H1 (cell line): ENCODE results near the gene CASKIN2. TPM values are rescaled to one million over a fixed set of nuclear protein-coding genes. Genes with fewer than 3 reads are reported as not detected.

Experiments used
- CTCF ChIA-PET: fragments of 300-600 bp; sonication (Branson Sonifier 250); formaldehyde crosslinking; loops from one replicate; lab custom pipeline; 2021; ENCODE audit not compliant: partially characterized antibody; lab: Charles Lee
- POLR2A ChIA-PET: fragments of 300-600 bp; sonication (Branson Sonifier 250); formaldehyde crosslinking; loops from one replicate; lab custom pipeline; 2021; ENCODE audit warnings: inconsistent platforms; ENCODE audit not compliant: partially characterized antibody; lab: Charles Lee
- DNase-seq, 2 experiments: peaks; one replicate each; pipeline versions ENCODE4 v3.0.0 to v3.0.0-alpha.2; 2010 to 2022; ENCODE audit warnings: low spot score in 2 of 2, low read depth in 1 of 2, mixed read lengths in 1 of 2
- FAIRE-seq: peaks from 2 replicates; lab custom pipeline; 2011; peaks lifted over from hg19 to GRCh38; lab: Jason Lieb, UNC
- H2AFZ ChIP-seq: 2 replicates; pipeline ENCODE4 v1.8.1; 2012; ENCODE audit warnings: low read length, inconsistent platforms
- H2AK5ac ChIP-seq: 2 replicates; pipeline ENCODE4 v1.6.1; 2013; ENCODE audit warnings: low read depth, low read length
- H2BK120ac ChIP-seq: replicated peaks from 2 replicates; pipeline ENCODE3; 2013; ENCODE audit warnings: low read depth, low read length, inconsistent platforms
- H2BK12ac ChIP-seq: 2 replicates; pipeline ENCODE4 v1.6.1; 2013; ENCODE audit warnings: low read depth, low read length
- H2BK15ac ChIP-seq: 2 replicates; pipeline ENCODE4 v1.6.1; 2013; ENCODE audit warnings: low read length
- H2BK20ac ChIP-seq: 2 replicates; pipeline ENCODE4 v1.6.1; 2013; ENCODE audit warnings: low read length
- H2BK5ac ChIP-seq: 2 replicates; pipeline ENCODE4 v1.6.1; 2013; ENCODE audit warnings: low read depth, low read length
- H3K14ac ChIP-seq: 2 replicates; pipeline ENCODE4 v1.6.1; 2013; ENCODE audit warnings: inconsistent platforms; ENCODE audit not compliant: insufficient read length
- H3K18ac ChIP-seq: 2 replicates; pipeline ENCODE4 v1.6.1; 2013; ENCODE audit warnings: low read length; ENCODE audit errors: extremely low read depth
- H3K23ac ChIP-seq: 2 replicates; pipeline ENCODE4 v1.6.1; 2013; ENCODE audit warnings: inconsistent platforms; ENCODE audit not compliant: insufficient read length
- H3K23me2 ChIP-seq: 2 replicates; pipeline ENCODE4 v1.6.1; 2013; ENCODE audit warnings: low read depth, low read length
- H3K27ac ChIP-seq: 2 replicates; pipeline ENCODE4 v1.6.1; 2011; ENCODE audit warnings: low read depth, low read length, inconsistent platforms
- H3K27me3 ChIP-seq, 4 experiments: replicated peaks in 1 of 4; 1 replicate in 1 of 4; 2 replicates in 3 of 4; pipeline versions ENCODE4 v1.6.1 to v1.8.1; 2011 to 2013; ENCODE audit warnings: low read length in 3 of 4, mild to moderate bottlenecking in 3 of 4, inconsistent platforms in 2 of 4, mixed read lengths in 2 of 4, moderate library complexity in 1 of 4; ENCODE audit not compliant: control insufficient read depth in 3 of 4, insufficient read depth in 3 of 4; ENCODE audit errors: extremely low read depth in 1 of 4
- H3K36me3 ChIP-seq, 4 experiments: 2 replicates each; pipeline versions ENCODE4 v1.6.1 to v1.8.1; 2011 to 2013; ENCODE audit warnings: mild to moderate bottlenecking in 4 of 4, low read length in 3 of 4, moderate library complexity in 2 of 4, control low read depth in 1 of 4, inconsistent platforms in 1 of 4; ENCODE audit not compliant: insufficient read depth in 4 of 4, control insufficient read depth in 2 of 4
- H3K4ac ChIP-seq: replicated peaks from 2 replicates; pipeline ENCODE3; 2013; ENCODE audit warnings: low read length, low read depth, mixed read lengths, inconsistent platforms; ENCODE audit not compliant: insufficient read length
- H3K4me1 ChIP-seq, 4 experiments: replicated peaks in 1 of 4; 1 replicate in 1 of 4; 2 replicates in 3 of 4; pipeline versions ENCODE4 v1.6.1 to v1.8.1; 2011 to 2013; ENCODE audit warnings: low read length in 3 of 4, inconsistent platforms in 2 of 4, mixed read lengths in 1 of 4; ENCODE audit not compliant: insufficient read depth in 4 of 4, control insufficient read depth in 3 of 4
- H3K4me2 ChIP-seq, 2 experiments: 2 replicates each; pipeline versions ENCODE4 v1.6.1 to v1.8.1; 2011 to 2013; ENCODE audit warnings: low read depth in 2 of 2, low read length in 2 of 2, control low read depth in 1 of 2, inconsistent platforms in 1 of 2, mild to moderate bottlenecking in 1 of 2; ENCODE audit not compliant: insufficient read depth in 1 of 2
- H3K4me3 ChIP-seq, 4 experiments: fragments of 200-600, 300-600 bp in 1 of 4; sonication (generic), shearing (Covaris generic), sonication (Bioruptor Twin) in 1 of 4; 2 replicates each; pipeline versions ENCODE4 v1.5.1 to v1.8.1; 2011 to 2016; ENCODE audit warnings: low read length in 4 of 4, low read depth in 3 of 4, control low read depth in 2 of 4, inconsistent platforms in 2 of 4, mild to moderate bottlenecking in 2 of 4, mixed read lengths in 1 of 4, moderate library complexity in 1 of 4; ENCODE audit not compliant: insufficient read depth in 2 of 4; ENCODE audit errors: extremely low read depth in 1 of 4
- H3K56ac ChIP-seq: replicated peaks from 2 replicates; pipeline ENCODE3; 2013; ENCODE audit warnings: low read depth, mild to moderate bottlenecking, mixed read lengths, low read length, inconsistent platforms; ENCODE audit not compliant: insufficient read length
- H3K79me1 ChIP-seq: 2 replicates; pipeline ENCODE4 v1.6.1; 2013; ENCODE audit warnings: low read depth, low read length, control low read depth
- H3K79me2 ChIP-seq, 2 experiments: 2 replicates each; pipeline versions ENCODE4 v1.6.1 to v1.8.1; 2012 to 2013; ENCODE audit warnings: low read length in 2 of 2, mild to moderate bottlenecking in 2 of 2, inconsistent platforms in 1 of 2; ENCODE audit not compliant: insufficient read depth in 2 of 2, control insufficient read depth in 1 of 2
- H3K9ac ChIP-seq, 4 experiments: replicated peaks in 1 of 4; 1 replicate in 1 of 4; 2 replicates in 3 of 4; pipeline versions ENCODE4 v1.6.1 to v1.8.1; 2011 to 2013; ENCODE audit warnings: low read depth in 3 of 4, low read length in 3 of 4, control low read depth in 2 of 4, mild to moderate bottlenecking in 2 of 4, moderate library complexity in 2 of 4, inconsistent platforms in 1 of 4; ENCODE audit errors: extremely low read depth in 1 of 4
- H3K9me3 ChIP-seq, 2 experiments: 2 replicates each; pipeline versions ENCODE4 v1.6.1 to v1.8.1; 2012 to 2013; ENCODE audit warnings: mild to moderate bottlenecking in 2 of 2, moderate library complexity in 2 of 2, control low read depth in 1 of 2, inconsistent platforms in 1 of 2, low read depth in 1 of 2, low read length in 1 of 2, mixed read lengths in 1 of 2; ENCODE audit not compliant: insufficient read depth in 2 of 2
- H4K20me1 ChIP-seq, 2 experiments: replicated peaks in 1 of 2; 2 replicates each; pipeline versions ENCODE3 to v1.8.1; 2011 to 2013; ENCODE audit warnings: inconsistent platforms in 2 of 2, low read length in 2 of 2, mild to moderate bottlenecking in 1 of 2; ENCODE audit not compliant: insufficient read depth in 2 of 2, control insufficient read depth in 1 of 2
- H4K5ac ChIP-seq: 2 replicates; pipeline ENCODE4 v1.6.1; 2013; ENCODE audit warnings: low read length, low read depth, mixed read lengths, inconsistent platforms; ENCODE audit not compliant: insufficient read length
- H4K8ac ChIP-seq: 2 replicates; pipeline ENCODE4 v1.8.0; 2013; ENCODE audit warnings: mild to moderate bottlenecking, moderate library complexity, low read length, inconsistent platforms; ENCODE audit not compliant: insufficient read depth; ENCODE audit errors: extremely low read depth
- H4K91ac ChIP-seq: replicated peaks from 2 replicates; pipeline ENCODE3; 2013; ENCODE audit warnings: low read length, mixed read lengths, inconsistent platforms; ENCODE audit not compliant: insufficient read length
- CBX8 ChIP-seq: fragments of 300-800, 300-1000 bp; sonication (generic); IDR thresholded peaks from 2 replicates; pipeline ENCODE4 v1.7.1; 2016; ENCODE audit warnings: low read depth, low read length, borderline replicate concordance
- CEBPB ChIP-seq: IDR thresholded peaks from 2 replicates; pipeline ENCODE4 v1.6.1; 2012; ENCODE audit warnings: low read depth, low read length
- CHD2 ChIP-seq: IDR thresholded peaks from 2 replicates; pipeline ENCODE4 v1.6.1; 2012; ENCODE audit warnings: low read length, improper control_type of control experiment
- FOSL1 ChIP-seq: IDR thresholded peaks from 2 replicates; pipeline ENCODE4 v1.6.1; 2011; ENCODE audit warnings: mild to moderate bottlenecking, low read depth, low read length, moderate library complexity; ENCODE audit not compliant: insufficient read depth
- GABPA ChIP-seq: IDR thresholded peaks from 2 replicates; pipeline ENCODE4 v1.6.1; 2011; ENCODE audit warnings: mild to moderate bottlenecking, low read length, moderate library complexity, borderline replicate concordance; ENCODE audit not compliant: insufficient read depth
- MAX ChIP-seq: IDR thresholded peaks from 2 replicates; pipeline ENCODE4 v1.6.1; 2012; ENCODE audit warnings: inconsistent platforms
- RXRA ChIP-seq: IDR thresholded peaks from 2 replicates; pipeline ENCODE4 v1.6.1; 2011; ENCODE audit warnings: low read depth, mild to moderate bottlenecking, low read length, moderate library complexity; ENCODE audit not compliant: insufficient read depth
- SAP30 ChIP-seq: fragments of 300-600 bp; sonication (generic); IDR thresholded peaks from 2 replicates; pipeline ENCODE4 v1.7.1; 2012; ENCODE audit warnings: low read length, moderate library complexity, mild to moderate bottlenecking, inconsistent platforms; ENCODE audit not compliant: insufficient read depth, insufficient replicate concordance
- SP1 ChIP-seq: IDR thresholded peaks from 2 replicates; pipeline ENCODE4 v1.6.1; 2011; ENCODE audit warnings: low read depth, low read length
- TEAD4 ChIP-seq: IDR thresholded peaks from 2 replicates; pipeline ENCODE4 v1.6.1; 2012; ENCODE audit warnings: low read depth, low read length, inconsistent platforms, mixed read lengths
- WGBS, 2 experiments: shearing (Covaris generic) in 1 of 2; methylation state at CpG; one replicate each; pipeline versions ENCODE4 v1.1.6 to v1.1.7; 2013 to 2015; ENCODE audit warnings: low lambda C conversion rate in 2 of 2, mixed read lengths in 2 of 2, inconsistent platforms in 1 of 2, low coverage in 1 of 2, missing lambda C conversion rate in 1 of 2; ENCODE audit not compliant: insufficient replicate concordance in 2 of 2, insufficient coverage in 1 of 2, insufficient read length in 1 of 2; ENCODE audit errors: extremely low coverage in 1 of 2, missing lambda C conversion rate in 1 of 2; 5-methylcytosine and 5-hydroxymethylcytosine counted together
- polyA plus RNA-seq, 7 experiments: library from polyadenylated mRNA; depleted of rRNA in 3 of 7; stranded (reverse) in 5 of 7; unstranded in 2 of 7; fragments of >200 nt in 5 of 7; fragments of 200-250 nt in 2 of 7; gene quantifications; 1 replicate in 5 of 7; 2 replicates in 1 of 7; 4 replicates in 1 of 7; pipeline versions ENCODE4 v1.2.1 to v1.2.3, GENCODE V29; 2011 to 2013; ENCODE audit warnings: missing spikeins in 2 of 7, mixed read lengths in 2 of 7
- total RNA-seq: library from RNA; stranded (reverse); fragmentation: NEBNext Ultra II Directional; extraction: Animal tissue kit (Norgen Biotek cat#: 25700); gene quantifications from 2 replicates; pipeline ENCODE4 v1.2.1, GENCODE V29; 2021
- TF ChIP-seq, protein P1 (sequence below), 3 experiments: IDR thresholded peaks; 1 replicate in 2 of 3; 2 replicates in 1 of 3; pipeline versions ENCODE4 v1.5.1 to v1.6.1; 2011; ENCODE audit warnings: low read length in 3 of 3, mild to moderate bottlenecking in 3 of 3, inconsistent platforms in 2 of 3, low read depth in 1 of 3, moderate library complexity in 1 of 3; ENCODE audit not compliant: insufficient read depth in 1 of 3; ENCODE audit errors: control extremely low read depth in 1 of 3

Gene CASKIN2
- total and polyA plus RNA-seq, 2 of the 8 experiments (the other 6 are each of a cell fraction or from before 2014, with no cell fraction given), result 6.7 to 32.3 TPM

- no peak overlapping the region for H3K4ac ChIP-seq
- peaks cover 3% of the 10 kb centered on the region for H3K79me1 ChIP-seq
- 97% methylated on average over 4 of the region's 4 CpGs; no CpG with 5 or more reads in 1 of the 2 experiments for WGBS, 2 experiments
- H3K27me3 ChIP-seq, result no peaks in the 10 kb centered on the region
- DNase-seq, result no peak
- no peaks in the 10 kb centered on the region for H3K9me3 ChIP-seq
- no peak overlapping the region for H2BK120ac ChIP-seq
- ChIA-PET CTCF (interaction anchor here (1.5 to 3.9 kb wide), 3 partner anchors 7 to 87 kb away, joined by 3 to 31 read pairs (median 5); no protein-coding TSS in a partner anchor), POLR2A (interaction anchor here (0.6 to 4.5 kb wide), 2 partner anchors 11 to 237 kb away, joined by 3 to 35 read pairs; no protein-coding TSS in a partner anchor)
- H3K4me3 ChIP-seq, result no peak overlapping the region
- H3K18ac ChIP-seq, result no peak overlapping the region
- H3K14ac ChIP-seq, result no peak overlapping the region
- H3K27ac ChIP-seq, result no peak overlapping the region
- no peak overlapping the region for H2BK15ac ChIP-seq
- H2AFZ ChIP-seq, result no peak overlapping the region
- H2AK5ac ChIP-seq, result no peak overlapping the region
- H3K4me1 ChIP-seq, result peaks cover 0 to 11% (median 3%) of the 10 kb centered on the region in 4 experiments; a peak in 4 of 7 replicates
- no peak overlapping the region for H4K91ac ChIP-seq
- peaks cover 0 to 16% of the 10 kb centered on the region in 2 experiments; a peak in 1 of 4 replicates for H3K79me2 ChIP-seq
- H3K36me3 ChIP-seq, result peaks cover 0 to 8% (median 3%) of the 10 kb centered on the region in 4 experiments; a peak in 2 of 8 replicates
- peaks cover 2 to 31% of the 10 kb centered on the region in 2 experiments for H4K20me1 ChIP-seq
- H3K9ac ChIP-seq, result no peak overlapping the region
- H3K23me2 ChIP-seq, result peaks cover 12% of the 10 kb centered on the region
- H2BK5ac ChIP-seq, result no peak overlapping the region
- H4K8ac ChIP-seq, result no peak overlapping the region
- no peak overlapping the region for H2BK12ac ChIP-seq
- no peak for FAIRE-seq
- H3K23ac ChIP-seq, result no peak overlapping the region
- no peak overlapping the region for H4K5ac ChIP-seq
- no peak overlapping the region for H3K56ac ChIP-seq
- no peak overlapping the region for H2BK20ac ChIP-seq
- TF ChIP-seq CEBPB (no peak), TEAD4 (no peak), MAX (no peak), SP1 (no peak), FOSL1 (no peak), CHD2 (no peak), GABPA (no peak), SAP30 (no peak), CBX8 (no peak), RXRA (no peak)
- TF ChIP-seq, protein P1, sequence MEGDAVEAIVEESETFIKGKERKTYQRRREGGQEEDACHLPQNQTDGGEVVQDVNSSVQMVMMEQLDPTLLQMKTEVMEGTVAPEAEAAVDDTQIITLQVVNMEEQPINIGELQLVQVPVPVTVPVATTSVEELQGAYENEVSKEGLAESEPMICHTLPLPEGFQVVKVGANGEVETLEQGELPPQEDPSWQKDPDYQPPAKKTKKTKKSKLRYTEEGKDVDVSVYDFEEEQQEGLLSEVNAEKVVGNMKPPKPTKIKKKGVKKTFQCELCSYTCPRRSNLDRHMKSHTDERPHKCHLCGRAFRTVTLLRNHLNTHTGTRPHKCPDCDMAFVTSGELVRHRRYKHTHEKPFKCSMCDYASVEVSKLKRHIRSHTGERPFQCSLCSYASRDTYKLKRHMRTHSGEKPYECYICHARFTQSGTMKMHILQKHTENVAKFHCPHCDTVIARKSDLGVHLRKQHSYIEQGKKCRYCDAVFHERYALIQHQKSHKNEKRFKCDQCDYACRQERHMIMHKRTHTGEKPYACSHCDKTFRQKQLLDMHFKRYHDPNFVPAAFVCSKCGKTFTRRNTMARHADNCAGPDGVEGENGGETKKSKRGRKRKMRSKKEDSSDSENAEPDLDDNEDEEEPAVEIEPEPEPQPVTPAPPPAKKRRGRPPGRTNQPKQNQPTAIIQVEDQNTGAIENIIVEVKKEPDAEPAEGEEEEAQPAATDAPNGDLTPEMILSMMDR (IDR thresholded peaks at IDR 0.05; ENCODE audit: control extremely low read depth in 1 of 3, insufficient read depth in 1 of 3, low read depth in 1 of 3, low read length in 3 of 3), result no peak
- no peak overlapping the region for H3K4me2 ChIP-seq
Measured at GRCh38 chr17:75511270-75511609, 4.1 kb downstream of the CASKIN2 start.
